HG03135 (cell line): Measurements from ENCODE around the gene MBTPS1.

ENCODE experiments used
- ATAC-seq: cut with Tn5 transposase; IDR thresholded peaks from one replicate; pipeline ENCODE4 v1.9.1; 2021; ENCODE audit warnings: mild to moderate bottlenecking, moderate library complexity; ENCODE audit not compliant: unreplicated experiment

MBTPS1 gene

GRCh38 chr16:84055801-84056634, 60.7 kb downstream of the MBTPS1 start:
- no peak for ATAC-seq

DNA sequence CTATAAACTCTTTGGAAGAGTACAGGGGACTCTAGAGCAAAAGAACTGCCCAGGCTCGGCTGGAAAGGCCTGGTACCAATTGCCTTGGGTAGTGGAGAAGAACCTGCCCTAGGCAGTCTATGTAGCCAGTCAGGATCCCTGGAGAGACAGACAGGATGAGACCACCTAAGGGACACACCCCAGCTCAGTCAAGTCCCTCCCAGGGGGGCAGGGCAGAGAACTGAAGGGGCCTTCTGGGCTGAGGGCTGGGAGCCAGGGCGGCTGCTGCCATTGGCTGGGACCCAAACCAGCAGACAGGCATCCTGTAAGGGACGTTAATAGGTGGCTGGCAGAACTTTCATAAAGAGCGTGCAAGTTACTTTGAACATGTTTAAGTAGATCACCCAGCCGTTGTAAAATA, 61.4 kb downstream of the MBTPS1 start:
- no peak for ATAC-seq

- ATAC-seq: no peak
These were observed 61.8 kb downstream of the MBTPS1 start for GRCh38 chr16:84054916-84055315.

DNA sequence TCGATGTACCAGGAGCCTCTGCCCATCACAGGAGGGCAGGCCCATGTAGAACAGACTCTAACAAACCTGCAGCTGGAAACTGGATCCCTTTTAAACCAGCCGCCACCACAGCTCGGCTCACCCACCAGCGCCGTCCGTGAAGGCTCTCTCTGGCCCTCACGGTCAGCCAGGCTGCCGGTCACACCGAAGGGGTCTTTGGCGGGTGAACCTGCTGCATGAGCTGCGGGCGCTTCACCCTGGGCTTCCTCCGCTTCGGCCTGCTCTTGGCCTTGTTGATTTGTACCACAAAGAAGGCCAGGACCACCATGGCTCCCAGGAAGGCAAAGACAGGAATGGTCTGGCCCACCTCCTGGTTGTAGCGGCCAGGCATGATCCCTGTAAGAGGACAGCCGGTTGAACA, 62.5 kb downstream of the MBTPS1 start:
- no peak for ATAC-seq

- ATAC-seq: no peak
These were observed 63.5 kb downstream of the MBTPS1 start for GRCh38 chr16:84053237-84053636.

- ATAC-seq: no peak
These were observed 64.6 kb downstream of the MBTPS1 start for GRCh38 chr16:84052071-84052622.

DNA sequence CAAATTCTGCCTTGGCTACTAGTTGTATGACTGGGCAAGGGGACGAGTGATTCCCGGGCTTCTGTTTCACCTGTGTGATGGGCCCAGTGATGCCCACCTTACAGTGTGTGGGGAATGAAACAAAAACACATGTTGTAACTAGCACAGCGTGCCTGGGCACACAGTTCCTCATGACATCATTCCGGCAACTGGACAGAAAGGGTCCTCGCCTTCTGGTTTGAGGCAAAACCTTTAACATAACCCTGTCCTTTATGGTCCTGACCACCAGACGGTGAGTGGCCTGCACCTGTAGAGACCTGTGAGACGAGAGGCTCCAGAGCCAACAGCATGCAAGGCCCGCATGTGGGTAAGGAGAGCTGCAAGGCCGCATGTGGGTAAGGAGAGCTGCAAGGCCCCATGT, 66.4 kb downstream of the MBTPS1 start:
- ATAC-seq: no peak

- no peak for ATAC-seq
These were observed 67.2 kb downstream of the MBTPS1 start for GRCh38 chr16:84049403-84050060.

DNA sequence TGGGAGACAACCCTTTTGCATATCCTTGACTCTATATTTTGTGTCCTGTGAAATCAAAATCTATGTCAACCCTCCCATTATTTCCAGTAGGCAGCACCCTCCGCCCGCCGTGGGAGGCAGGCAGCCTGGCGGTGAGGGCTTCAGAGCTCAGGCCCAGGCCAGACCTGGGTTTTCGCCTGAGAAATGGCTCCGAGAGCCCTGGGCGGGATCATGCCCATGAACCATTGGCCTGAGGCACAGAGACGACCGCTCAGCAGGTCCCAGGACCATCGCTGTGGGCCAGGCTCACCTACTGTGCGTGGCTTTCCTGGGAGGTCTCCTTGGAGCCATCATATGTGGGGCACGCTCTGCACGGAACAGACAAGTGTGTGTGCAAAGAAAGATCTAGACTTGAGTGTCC, 67.9 kb downstream of the MBTPS1 start:
- ATAC-seq: no peak

- no peak for ATAC-seq
These were observed 68.5 kb downstream of the MBTPS1 start for GRCh38 chr16:84048270-84048669.

DNA sequence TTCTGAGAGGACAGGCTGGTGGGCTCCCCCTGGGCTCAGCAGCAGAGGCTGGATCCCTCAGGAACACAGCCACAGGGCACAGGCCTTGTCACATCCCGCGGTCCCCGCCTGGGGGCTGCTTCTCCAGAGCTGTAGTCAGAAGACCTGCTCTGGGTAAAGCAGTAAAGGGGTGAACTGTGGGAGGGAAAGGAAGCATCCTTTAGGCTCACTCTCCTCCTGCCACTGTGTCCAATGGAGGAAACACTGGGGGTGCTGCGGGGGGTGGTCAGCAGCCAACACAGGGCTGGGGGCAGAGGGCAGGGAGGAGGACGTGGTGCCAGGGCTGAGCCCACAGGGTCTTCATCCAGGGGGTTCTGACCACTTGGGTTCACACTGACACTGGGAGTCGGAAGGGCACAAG, 69.1 kb downstream of the MBTPS1 start:
- ATAC-seq: no peak

DNA sequence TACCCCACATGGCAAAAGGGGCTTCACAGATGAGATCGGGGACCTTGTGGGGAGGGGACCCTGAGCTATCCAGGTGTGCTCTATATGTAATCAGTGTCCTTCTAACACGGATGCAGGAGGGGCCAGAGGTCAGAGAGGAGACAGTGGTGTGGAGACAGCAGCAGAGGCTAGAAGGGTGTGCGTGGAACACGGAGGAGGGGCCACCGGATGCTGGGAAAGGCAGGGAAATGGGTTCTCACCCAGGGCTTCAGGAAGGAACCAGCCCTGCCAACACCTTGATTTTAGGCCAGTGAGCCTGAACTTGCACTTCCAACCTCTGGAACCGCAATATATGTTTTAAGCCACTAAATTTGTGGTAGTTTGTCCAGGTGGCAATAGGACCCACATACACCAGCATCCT, 69.5 kb downstream of the MBTPS1 start:
- no peak for ATAC-seq

- ATAC-seq: no peak
These were observed 70.8 kb downstream of the MBTPS1 start for GRCh38 chr16:84045818-84046470.

GRCh38 chr16:84045001-84045817, 71.5 kb downstream of the MBTPS1 start:
- ATAC-seq: no peak

GRCh38 chr16:84044118-84044488, 72.6 kb downstream of the MBTPS1 start:
- no peak for ATAC-seq

- no peak for ATAC-seq
These were observed 73.1 kb downstream of the MBTPS1 start for GRCh38 chr16:84043486-84044117.

DNA sequence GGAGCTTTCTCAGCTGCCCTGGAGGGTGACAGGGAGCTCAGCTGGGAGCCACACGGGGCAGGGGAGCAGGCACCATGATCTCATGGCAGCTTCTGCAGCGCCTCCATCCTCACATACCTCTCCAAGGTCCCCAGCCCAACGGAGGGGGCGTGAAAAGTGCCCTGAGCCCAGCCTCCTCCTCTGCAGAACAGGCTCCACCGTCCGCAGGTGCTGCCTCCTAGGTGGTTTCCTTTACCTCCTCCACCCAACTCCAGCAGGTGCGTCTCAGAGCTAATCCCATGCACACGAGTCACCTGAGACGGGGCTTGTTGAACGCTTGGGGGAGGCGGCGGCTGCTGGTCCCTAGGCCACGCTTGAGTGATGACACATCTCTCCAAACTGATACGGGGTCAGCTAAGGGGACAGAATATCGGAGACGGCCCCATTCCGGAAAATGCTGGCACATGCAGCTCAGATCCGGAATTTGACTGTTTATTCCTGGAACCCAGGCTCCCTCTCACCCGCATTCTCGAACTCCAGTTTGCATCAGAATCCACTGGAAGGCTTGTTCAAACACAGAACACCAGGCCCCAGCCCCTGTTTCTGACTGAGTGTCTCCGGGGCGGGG, 73.8 kb downstream of the MBTPS1 start:
- no peak for ATAC-seq

DNA sequence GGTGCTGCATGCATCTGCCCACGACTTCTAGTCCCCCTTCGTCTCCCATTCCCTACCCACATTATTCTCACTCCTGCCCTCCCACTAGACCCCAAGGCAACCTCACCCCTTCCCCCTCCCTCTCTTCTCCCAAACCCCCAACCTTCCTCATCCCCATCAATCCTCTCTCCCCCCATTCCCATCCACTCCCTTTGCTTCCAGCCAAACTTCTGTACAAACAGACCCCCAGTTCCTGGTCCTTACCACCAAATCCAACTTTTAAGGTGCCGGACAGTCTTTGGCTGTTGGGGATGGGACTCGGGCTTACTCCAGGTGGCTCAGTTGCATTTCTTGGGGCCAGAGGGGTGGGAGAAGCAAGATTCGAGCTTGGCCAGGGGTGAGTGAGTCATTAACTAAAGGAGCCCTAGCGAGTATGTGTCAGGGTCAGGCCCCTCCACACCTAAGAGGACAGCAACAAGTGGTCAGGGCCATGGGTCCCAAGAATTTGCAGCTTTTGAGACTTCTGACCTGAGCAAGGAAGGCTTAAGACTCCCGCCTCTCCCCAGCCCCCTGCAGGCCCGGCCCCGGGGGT, 74.3 kb downstream of the MBTPS1 start, which contains the start of gene SLC38A8:
TSS of gene SLC38A8 (minus strand) at position 488 of the 571 bp plus-strand sequence. CDS start 638 bp downstream, outside the sequence.
- ATAC-seq: no peak

DNA sequence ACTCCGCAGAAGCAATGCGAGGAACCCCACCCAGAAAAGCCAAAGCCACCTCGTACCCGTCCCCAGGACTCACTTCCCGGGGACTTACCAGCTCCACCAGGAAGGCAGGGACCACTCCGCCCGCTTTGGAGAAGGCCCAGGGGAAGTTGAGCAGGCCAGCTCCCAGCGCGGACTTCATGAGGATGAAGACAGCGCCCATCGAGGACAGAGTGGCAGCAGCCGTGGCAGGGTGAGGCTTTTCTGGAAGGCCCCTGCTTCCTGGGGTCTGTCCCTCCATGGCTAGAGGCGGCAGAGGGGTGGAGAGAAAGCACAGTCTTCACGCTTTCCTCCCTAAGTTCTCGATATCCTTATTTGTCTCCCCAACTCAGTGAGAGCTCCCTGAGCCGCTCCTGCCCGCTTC, 74.9 kb downstream of the MBTPS1 start:
- ATAC-seq: no peak
